ENCODE results near the gene TIMM13.

GRCh38 chr19:2468596-2468995 lies 41.2 kb upstream of the TIMM13 start:
- TF ChIP-seq YY1 (IDR thresholded peaks at IDR 0.05; ENCODE audit: low read depth, low read length) = no peak
- no peak for TF ChIP-seq EGR1 (IDR thresholded peaks at IDR 0.05; ENCODE audit: borderline replicate concordance, low read depth, low read length)
- TF ChIP-seq BRCA1 (IDR thresholded peaks at IDR 0.05; ENCODE audit: low read depth, low read length) = no peak
- TF ChIP-seq USF2 (IDR thresholded peaks at IDR 0.05; ENCODE audit: low read length) = no peak
- no peak for TF ChIP-seq POU5F1 (IDR thresholded peaks at IDR 0.05; ENCODE audit: low read depth, low read length)
- no peak for TF ChIP-seq POLR2A (IDR thresholded peaks at IDR 0.05; ENCODE audit: control extremely low read depth in 1 of 2, low read depth in 2 of 2, low read length in 2 of 2)
- TF ChIP-seq CTCF (IDR thresholded peaks at IDR 0.05; ENCODE audit: control extremely low read depth in 1 of 3, insufficient read depth in 1 of 3, low read depth in 1 of 3, low read length in 3 of 3) = no peak
- no peak for TF ChIP-seq SUZ12 (IDR thresholded peaks at IDR 0.05; ENCODE audit: low read length)
- no peak for TF ChIP-seq CREB1 (IDR thresholded peaks at IDR 0.05)
- no peak for TF ChIP-seq SIN3A (conservative IDR thresholded peaks at IDR 0.05 in 1 of 2, IDR thresholded peaks at IDR 0.05 in 1 of 2; ENCODE audit: low read depth in 1 of 2, low read length in 2 of 2)
- TF ChIP-seq POLR2AphosphoS5 (IDR thresholded peaks at IDR 0.05; ENCODE audit: low read depth, low read length) = no peak
- no peak for TF ChIP-seq TEAD4 (IDR thresholded peaks at IDR 0.05; ENCODE audit: low read depth, low read length)
- TF ChIP-seq EP300 (IDR thresholded peaks at IDR 0.05; ENCODE audit: borderline replicate concordance in 1 of 2, low read depth in 2 of 2, low read length in 2 of 2) = no peak
- no peak for TF ChIP-seq CBX5 (IDR thresholded peaks at IDR 0.05; ENCODE audit: low read depth, low read length)

All from H1 (cell line).